Thyroid gland (tissue), 4 donors: ENCODE results near the gene GPR160.

Source experiments
- POLR2A ChIP-seq, 2 donors: fragments of 450-650 bp; IDR thresholded peaks; one replicate each; pipeline ENCODE4 v1.6.1; 2017; ENCODE audit warnings: antibody characterized with exemption in 2 of 2, mild to moderate bottlenecking in 2 of 2, moderate library complexity in 1 of 2
- TF ChIP-seq, protein P1 (sequence below), 6 experiments: fragments of 200-600 bp in 3 of 6; fragments of 450-650 bp in 3 of 6; sonication (generic) in 3 of 6; IDR thresholded peaks; one replicate each; pipeline ENCODE4 v1.5.1; 2016 to 2019; ENCODE audit warnings: antibody characterized with exemption in 6 of 6, mild to moderate bottlenecking in 2 of 6, inconsistent platforms in 1 of 6, moderate library complexity in 1 of 6

DNA sequence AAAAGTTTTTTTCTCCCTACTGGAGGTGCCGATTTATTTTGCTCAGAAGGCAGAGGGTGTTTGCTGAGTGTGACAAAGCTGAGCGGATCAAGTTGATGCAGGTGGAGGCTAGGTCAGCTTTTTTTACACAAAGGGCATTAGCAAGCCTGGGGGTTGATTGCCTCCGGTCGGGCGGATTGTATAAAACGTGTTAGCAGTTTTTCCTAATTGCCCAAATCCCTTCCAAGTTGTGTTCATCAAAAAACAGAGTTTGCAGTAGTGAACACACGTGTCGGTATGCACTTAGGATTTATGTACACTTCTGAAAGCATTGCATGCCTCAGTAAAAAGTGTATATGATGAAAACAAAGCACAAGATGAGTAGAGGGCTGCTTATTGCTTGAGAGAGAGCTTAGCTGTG, 2.6 kb downstream of the GPR160 start:
- no peak for TF ChIP-seq POLR2A (IDR thresholded peaks at IDR 0.05)
- TF ChIP-seq, protein P1, sequence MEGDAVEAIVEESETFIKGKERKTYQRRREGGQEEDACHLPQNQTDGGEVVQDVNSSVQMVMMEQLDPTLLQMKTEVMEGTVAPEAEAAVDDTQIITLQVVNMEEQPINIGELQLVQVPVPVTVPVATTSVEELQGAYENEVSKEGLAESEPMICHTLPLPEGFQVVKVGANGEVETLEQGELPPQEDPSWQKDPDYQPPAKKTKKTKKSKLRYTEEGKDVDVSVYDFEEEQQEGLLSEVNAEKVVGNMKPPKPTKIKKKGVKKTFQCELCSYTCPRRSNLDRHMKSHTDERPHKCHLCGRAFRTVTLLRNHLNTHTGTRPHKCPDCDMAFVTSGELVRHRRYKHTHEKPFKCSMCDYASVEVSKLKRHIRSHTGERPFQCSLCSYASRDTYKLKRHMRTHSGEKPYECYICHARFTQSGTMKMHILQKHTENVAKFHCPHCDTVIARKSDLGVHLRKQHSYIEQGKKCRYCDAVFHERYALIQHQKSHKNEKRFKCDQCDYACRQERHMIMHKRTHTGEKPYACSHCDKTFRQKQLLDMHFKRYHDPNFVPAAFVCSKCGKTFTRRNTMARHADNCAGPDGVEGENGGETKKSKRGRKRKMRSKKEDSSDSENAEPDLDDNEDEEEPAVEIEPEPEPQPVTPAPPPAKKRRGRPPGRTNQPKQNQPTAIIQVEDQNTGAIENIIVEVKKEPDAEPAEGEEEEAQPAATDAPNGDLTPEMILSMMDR (IDR thresholded peaks at IDR 0.05), result no peak
